ENCODE data around the gene PCDHB4. TPM values are rescaled to one million over a fixed set of nuclear protein-coding genes. Genes with fewer than 3 reads are reported as not detected.

PCDHB4 gene
- total RNA-seq: 0.37 TPM in 1 of 2 replicates, not detected in the other

GRCh38 chr5:141121563-141121962 is at the start of gene PCDHB4:
PCDHB4 (plus strand) TSS chr5:141121818; CDS start chr5:141121999, 181 bp downstream.

GRCh38 chr5:141094481-141095262 is 26.9 kb upstream of the PCDHB4 start, which contains the start of gene PCDHB2:
PCDHB2 (plus strand) TSS chr5:141094615; CDS start chr5:141094791, 176 bp downstream.

GRCh38 chr5:141100243-141100805 is 21.3 kb upstream of the PCDHB4 start, which contains the start of gene PCDHB3:
PCDHB3 (plus strand) TSS chr5:141100473; CDS start chr5:141100650, 177 bp downstream.

GRCh38 chr5:141135030-141135717 is 13.6 kb downstream of the PCDHB4 start, which contains the start of gene PCDHB5:
PCDHB5 (plus strand) TSS chr5:141135206; CDS start chr5:141135435, 229 bp downstream.

GRCh38 chr5:141149812-141150211 is 28.2 kb downstream of the PCDHB4 start, which contains the start of gene PCDHB6:
PCDHB6 (plus strand) TSS chr5:141150057; CDS start chr5:141150258, 201 bp downstream.

GRCh38 chr5:141172381-141173204 is 51.0 kb downstream of the PCDHB4 start, which contains the start of gene PCDHB7:
PCDHB7 (plus strand) TSS chr5:141172644; CDS start chr5:141172836, 192 bp downstream.

Other genes with a start within 250 kb of the PCDHB4 start
- gene PCDHA12, start 246.5 kb upstream of the PCDHB4 start, total RNA-seq: not detected in 2 replicates
- gene PCDHA13, start 239.7 kb upstream of the PCDHB4 start, total RNA-seq: not detected in 2 replicates
- gene PCDHAC1, start 195.5 kb upstream of the PCDHB4 start, total RNA-seq: not detected in 2 replicates
- gene PCDHAC2, start 155.3 kb upstream of the PCDHB4 start, total RNA-seq: under 0.01 and 0.37 TPM in 2 replicates
- gene PCDHB1, start 70.4 kb upstream of the PCDHB4 start, total RNA-seq: not detected in 2 replicates
- 0.59 and 1.5 TPM in 2 replicates for gene PCDHB2, start 27.2 kb upstream of the PCDHB4 start, total RNA-seq
- 0.20 and 0.73 TPM in 2 replicates for gene PCDHB3, start 21.3 kb upstream of the PCDHB4 start, total RNA-seq
- under 0.01 and 0.20 TPM in 2 replicates for gene PCDHB5, start 13.4 kb downstream of the PCDHB4 start, total RNA-seq
- under 0.01 TPM in 2 replicates for gene PCDHB6, start 28.2 kb downstream of the PCDHB4 start, total RNA-seq
- 0.37 TPM in 1 of 2 replicates, not detected in the other for gene PCDHB7, start 50.8 kb downstream of the PCDHB4 start, total RNA-seq
- gene PCDHB8, start 56.0 kb downstream of the PCDHB4 start, total RNA-seq: under 0.01 TPM in 2 replicates
- 0.20 and 0.37 TPM in 2 replicates for gene PCDHB16, start 60.6 kb downstream of the PCDHB4 start, total RNA-seq
- gene PCDHB9, start 65.3 kb downstream of the PCDHB4 start, total RNA-seq: under 0.01 TPM in 2 replicates
- under 0.01 TPM in 2 replicates for gene PCDHB10, start 70.5 kb downstream of the PCDHB4 start, total RNA-seq
- 0.37 TPM in 1 of 2 replicates, not detected in the other for gene PCDHB11, start 77.8 kb downstream of the PCDHB4 start, total RNA-seq
- gene PCDHB12, start 86.9 kb downstream of the PCDHB4 start, total RNA-seq: not detected in 2 replicates
- gene PCDHB13, start 92.1 kb downstream of the PCDHB4 start, total RNA-seq: under 0.01 TPM in 2 replicates
- gene PCDHB14, start 101.5 kb downstream of the PCDHB4 start, total RNA-seq: under 0.01 and 0.20 TPM in 2 replicates
- under 0.01 TPM in 1 of 2 replicates, not detected in the other for gene PCDHB15, start 123.6 kb downstream of the PCDHB4 start, total RNA-seq
- gene SLC25A2, start 182.2 kb downstream of the PCDHB4 start, total RNA-seq: 0.37 and 0.39 TPM in 2 replicates
- 33.1 and 40.5 TPM in 2 replicates for gene TAF7, start 199.0 kb downstream of the PCDHB4 start, total RNA-seq
- 0.37 and 0.59 TPM in 2 replicates for gene PCDHGA1, start 208.7 kb downstream of the PCDHB4 start, total RNA-seq
- 1.4 and 1.5 TPM in 2 replicates for gene PCDHGA2, start 216.9 kb downstream of the PCDHB4 start, total RNA-seq
- 0.73 and 1.2 TPM in 2 replicates for gene PCDHGA3, start 222.0 kb downstream of the PCDHB4 start, total RNA-seq
- 0.73 and 1.2 TPM in 2 replicates for gene PCDHGB1, start 228.3 kb downstream of the PCDHB4 start, total RNA-seq
- 1.5 and 3.5 TPM in 2 replicates for gene PCDHGA4, start 233.2 kb downstream of the PCDHB4 start, total RNA-seq
- gene PCDHGB2, start 238.2 kb downstream of the PCDHB4 start, total RNA-seq: 1.1 and 2.0 TPM in 2 replicates
- gene PCDHGA5, start 242.3 kb downstream of the PCDHB4 start, total RNA-seq: 0.73 and 1.2 TPM in 2 replicates
- gene PCDHGB3, start 248.4 kb downstream of the PCDHB4 start, total RNA-seq: 2.2 and 2.9 TPM in 2 replicates